Transverse colon (tissue), 4 donors: ENCODE measurements around the gene TANGO2. TPM values are rescaled to one million over a fixed set of nuclear protein-coding genes. Genes with fewer than 3 reads are reported as not detected.

Experiments
- DNase-seq: peaks from one replicate; pipeline ENCODE4 v3.0.0-alpha.2; 2019
- H3K27ac ChIP-seq, 4 donors: fragments of 200-600 bp; sonication (generic); 2 replicates each; pipeline ENCODE4 v1.5.1; 2016 to 2018; ENCODE audit warnings: inconsistent platforms in 4 of 4
- H3K27me3 ChIP-seq: fragments of 200-600 bp; sonication (generic); 2 replicates; pipeline ENCODE4 v1.5.1; 2017; ENCODE audit warnings: inconsistent platforms
- H3K36me3 ChIP-seq, 4 donors: fragments of 200-600 bp; sonication (generic); 2 replicates each; pipeline ENCODE4 v1.5.1; 2017 to 2019; ENCODE audit warnings: inconsistent platforms in 4 of 4
- H3K4me1 ChIP-seq, 4 donors: fragments of 200-600 bp; sonication (generic); 2 replicates each; pipeline ENCODE4 v1.5.1; 2017 to 2020; ENCODE audit warnings: inconsistent platforms in 4 of 4
- H3K4me3 ChIP-seq, 4 donors: fragments of 200-600 bp; sonication (generic); 1 replicate in 1 of 4; 2 replicates in 3 of 4; pipeline versions ENCODE4 v1.5.1 to v1.6.1; 2017 to 2019; ENCODE audit warnings: inconsistent platforms in 4 of 4
- H3K9me3 ChIP-seq, 2 donors: fragments of 200-600 bp; sonication (generic); 2 replicates each; pipeline ENCODE4 v1.5.1; 2017 to 2019; ENCODE audit warnings: inconsistent platforms in 2 of 2
- CTCF ChIP-seq, 5 experiments: fragments of 200-600 bp in 3 of 5; fragments of 450-650 bp in 2 of 5; sonication (generic) in 3 of 5; IDR thresholded peaks; 1 replicate in 2 of 5; 2 replicates in 3 of 5; pipeline ENCODE4 v1.5.1; 2016 to 2017; ENCODE audit warnings: antibody characterized with exemption in 5 of 5, inconsistent platforms in 3 of 5, mild to moderate bottlenecking in 2 of 5, moderate library complexity in 1 of 5
- EP300 ChIP-seq: sonication (generic); formaldehyde crosslinking; IDR thresholded peaks from one replicate; pipeline ENCODE4 v1.6.1; 2017; ENCODE audit warnings: antibody characterized with exemption, low read depth
- POLR2A ChIP-seq: fragments of 450-650 bp; IDR thresholded peaks from one replicate; pipeline ENCODE4 v1.6.1; 2016; ENCODE audit warnings: antibody characterized with exemption, mild to moderate bottlenecking, moderate library complexity
- POLR2AphosphoS5 ChIP-seq, 3 donors: sonication (generic); formaldehyde crosslinking; IDR thresholded peaks; one replicate each; pipeline ENCODE4 v1.6.1; 2016; ENCODE audit warnings: antibody characterized with exemption in 3 of 3
- WGBS, 2 donors: methylation state at CpG; one replicate each; pipeline ENCODE4 v1.1.5; 2018; ENCODE audit warnings: low coverage in 1 of 2; 5-methylcytosine and 5-hydroxymethylcytosine counted together
- in situ Hi-C, 4 donors: fragments of 200-750 bp; cut with MboI; loops; one replicate each; pipeline versions ENCODE4 v1.15.0 to v1.15.1; 2017; ENCODE audit warnings: low sequenced_read_pairs in 3 of 4, low pct_ligation_motif_present in 1 of 4, low pct_unique_long_range_greater_than_20kb in 1 of 4
- intact Hi-C: fragments of 100-400 bp; cut with DNase I; formaldehyde crosslinking; loops from one replicate; pipeline ENCODE4 v1.15.1; 2023; ENCODE audit warnings: low total_unique reads
- total RNA-seq, 4 donors: library from RNA; depleted of rRNA; stranded (reverse); fragments of >200 nt; gene quantifications; one replicate each; pipeline ENCODE4 v1.1.0, GENCODE V29; 2016

Gene TANGO2
- total RNA-seq, 4 donors from 2014 or later, result 32.9 to 101 (median 50.6) TPM

- Histone ChIP-seq H3K27ac (no peak overlapping the region), H3K9me3 (no peaks in the 10 kb centered on the region), H3K4me3 (no peak overlapping the region), H3K4me1 (peaks cover 8 to 26% (median 13%) of the 10 kb centered on the region in 4 donors), H3K27me3 (no peaks in the 10 kb centered on the region), H3K36me3 (peaks cover 0 to 67% (median 18%) of the 10 kb centered on the region in 4 donors)
- no peak for DNase-seq
- in situ Hi-C loops (no loop called here), intact Hi-C loops (no loop called here)
- TF ChIP-seq POLR2AphosphoS5 (IDR thresholded peaks at IDR 0.05), result no peak
- no peak for TF ChIP-seq CTCF (IDR thresholded peaks at IDR 0.05)
- no peak for TF ChIP-seq EP300
- TF ChIP-seq POLR2A, result no peak
- WGBS, 2 donors, result 85 to 88% methylated on average over 3 to 14 of the region's 14 CpGs
These were observed 66.7 kb downstream of the TANGO2 start for GRCh38 chr22:20087319-20088262.

- no peaks in the 10 kb centered on the region for H3K27me3 ChIP-seq
- peaks cover 2 to 19% (median 7%) of the 10 kb centered on the region in 4 donors for H3K4me1 ChIP-seq
- TF ChIP-seq CTCF (IDR thresholded peaks at IDR 0.05) (no peak), EP300 (no peak), POLR2A (no peak), POLR2AphosphoS5 (IDR thresholded peaks at IDR 0.05) (no peak)
- H3K9me3 ChIP-seq, result no peaks in the 10 kb centered on the region
- intact Hi-C loops (no loop called here), in situ Hi-C loops (no loop called here)
- H3K36me3 ChIP-seq, result peaks cover 0 to 74% (median 19%) of the 10 kb centered on the region in 4 donors
- no peak overlapping the region for H3K27ac ChIP-seq
- DNase-seq, result no peak
- WGBS, 2 donors, result 85 to 93% methylated on average over 3 to 8 of the region's 8 CpGs
- H3K4me3 ChIP-seq, result no peak overlapping the region
These were observed 67.3 kb downstream of the TANGO2 start for GRCh38 chr22:20088263-20088648.

- WGBS, 2 donors, result 94% methylated on average over 17 of the region's 17 CpGs; no CpG with 5 or more reads in 1 of the 2 donors
- Histone ChIP-seq H3K4me3 (no peak overlapping the region), H3K36me3 (peaks cover 0 to 85% (median 20%) of the 10 kb centered on the region in 4 donors), H3K9me3 (no peaks in the 10 kb centered on the region), H3K27me3 (no peaks in the 10 kb centered on the region), H3K4me1 (peaks cover 0 to 8% (median under 1%) of the 10 kb centered on the region in 4 donors), H3K27ac (no peak overlapping the region)
- intact Hi-C loops (no loop called here), in situ Hi-C loops (no loop called here)
- no peak for DNase-seq
- TF ChIP-seq CTCF (IDR thresholded peaks at IDR 0.05) (no peak), POLR2AphosphoS5 (IDR thresholded peaks at IDR 0.05) (no peak), POLR2A (no peak), EP300 (no peak)
These were observed 68.5 kb downstream of the TANGO2 start for GRCh38 chr22:20089226-20089976.
